HG03575 (cell line): ENCODE data around the gene ACTR3C.

ENCODE experiments used
- ATAC-seq: cut with Tn5 transposase; IDR thresholded peaks from one replicate; pipeline ENCODE4 v1.9.1; 2021; ENCODE audit not compliant: unreplicated experiment, insufficient number of reproducible peaks, low FRiP score; ENCODE audit errors: extremely low read depth

ACTR3C gene

DNA sequence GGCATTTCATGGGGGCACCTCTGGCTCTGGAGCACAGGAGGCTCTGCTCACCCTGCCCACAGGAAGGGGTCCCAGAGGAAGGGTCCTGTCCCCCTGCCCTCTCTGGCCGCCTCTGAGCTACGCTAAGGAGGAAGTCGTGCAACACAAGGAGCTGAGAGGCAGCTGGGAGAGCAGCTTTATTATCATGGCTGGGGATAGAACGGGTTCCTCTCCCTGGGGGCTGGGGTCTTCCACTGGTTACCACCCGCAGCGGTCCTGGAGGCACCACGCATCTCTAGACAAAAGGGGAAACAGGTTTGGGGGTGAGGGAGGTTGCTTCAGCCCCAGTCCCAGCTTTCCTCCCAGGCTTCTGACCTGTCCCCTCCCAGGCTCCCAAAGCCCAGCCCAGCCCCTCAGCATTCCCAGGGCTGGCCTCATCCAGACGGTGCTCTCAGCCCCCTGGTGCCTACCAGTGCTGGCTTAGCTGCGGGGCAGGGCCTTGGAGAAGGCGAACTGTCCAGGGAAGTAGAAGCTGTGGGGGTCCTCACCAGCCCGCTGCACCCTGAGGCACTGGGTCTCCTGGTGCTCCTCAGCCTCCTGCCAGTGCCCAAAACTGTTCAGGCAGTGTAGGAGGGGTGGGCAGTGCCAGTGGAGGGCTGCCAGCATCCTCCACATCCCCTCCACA, 15.0 kb upstream of the ACTR3C start:
- ATAC-seq, result no peak

- ATAC-seq, result no peak
Observed at GRCh38 chr7:150337659-150338081, 14.3 kb upstream of the ACTR3C start.

GRCh38 chr7:150337179-150337578, 13.8 kb upstream of the ACTR3C start:
- ATAC-seq, result no peak

GRCh38 chr7:150336746-150337145, 13.4 kb upstream of the ACTR3C start:
- ATAC-seq, result no peak

- ATAC-seq, result no peak
Observed at GRCh38 chr7:150335774-150336112, 12.4 kb upstream of the ACTR3C start.

GRCh38 chr7:150335108-150335773, 11.9 kb upstream of the ACTR3C start:
- ATAC-seq, result no peak

DNA sequence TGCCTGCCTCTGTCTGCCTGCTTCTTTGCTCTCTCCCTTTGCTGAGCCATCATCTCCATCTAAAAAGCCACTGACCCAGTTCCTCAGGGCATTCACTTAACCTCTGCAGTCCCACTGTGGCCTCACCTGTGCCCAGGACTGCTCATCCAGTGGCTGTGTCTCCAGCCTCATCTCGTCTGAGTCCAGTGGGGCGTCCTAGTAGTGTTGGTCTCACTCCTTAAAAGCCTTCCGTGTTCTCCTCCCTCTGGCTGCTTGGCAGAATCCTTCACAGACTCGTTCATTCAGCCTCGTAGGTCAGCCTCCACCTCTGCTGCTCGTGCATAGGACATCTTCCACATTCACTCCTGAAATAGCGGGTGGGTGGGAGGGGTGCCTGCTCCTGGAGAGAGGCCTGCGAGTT, 10.8 kb upstream of the ACTR3C start:
- ATAC-seq, result no peak

- no peak for ATAC-seq
Observed at GRCh38 chr7:150333659-150334058, 10.3 kb upstream of the ACTR3C start.

GRCh38 chr7:150332852-150333635, 9.7 kb upstream of the ACTR3C start:
- no peak for ATAC-seq

GRCh38 chr7:150330211-150330885, 7.0 kb upstream of the ACTR3C start:
- no peak for ATAC-seq

GRCh38 chr7:150329331-150330120, 6.2 kb upstream of the ACTR3C start:
- ATAC-seq, result no peak

GRCh38 chr7:150327308-150327707, 4.0 kb upstream of the ACTR3C start:
- ATAC-seq, result no peak

DNA sequence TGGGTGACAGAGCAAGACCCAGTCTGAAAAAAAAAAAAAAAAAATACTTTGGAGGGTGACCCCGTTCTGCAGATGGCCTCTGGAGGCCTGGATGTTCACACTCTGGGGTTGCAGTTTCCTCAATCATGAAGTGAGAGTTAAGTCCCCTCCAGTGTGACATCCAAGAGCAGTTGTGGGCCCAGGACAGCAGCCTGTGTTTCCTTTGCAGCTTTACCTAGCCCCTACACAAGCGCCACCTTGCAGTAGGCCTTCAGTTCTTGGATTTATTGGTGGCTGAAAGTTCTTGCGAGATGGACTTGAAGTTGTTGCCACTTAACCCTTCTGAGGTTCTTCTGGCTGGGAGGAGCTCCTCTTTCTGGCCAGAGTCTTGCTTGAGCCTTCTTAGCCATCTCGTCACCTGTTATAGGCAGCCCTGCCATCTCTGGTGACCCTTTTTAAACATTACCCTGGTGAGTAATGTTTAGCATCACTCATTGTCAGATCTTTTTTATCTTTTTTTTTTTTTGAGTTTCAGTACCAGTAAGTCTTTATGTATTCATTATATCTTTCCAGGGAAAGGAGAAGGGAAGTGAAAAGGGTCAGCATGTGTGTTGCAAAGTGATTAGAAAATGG, 3.4 kb upstream of the ACTR3C start:
- no peak for ATAC-seq

DNA sequence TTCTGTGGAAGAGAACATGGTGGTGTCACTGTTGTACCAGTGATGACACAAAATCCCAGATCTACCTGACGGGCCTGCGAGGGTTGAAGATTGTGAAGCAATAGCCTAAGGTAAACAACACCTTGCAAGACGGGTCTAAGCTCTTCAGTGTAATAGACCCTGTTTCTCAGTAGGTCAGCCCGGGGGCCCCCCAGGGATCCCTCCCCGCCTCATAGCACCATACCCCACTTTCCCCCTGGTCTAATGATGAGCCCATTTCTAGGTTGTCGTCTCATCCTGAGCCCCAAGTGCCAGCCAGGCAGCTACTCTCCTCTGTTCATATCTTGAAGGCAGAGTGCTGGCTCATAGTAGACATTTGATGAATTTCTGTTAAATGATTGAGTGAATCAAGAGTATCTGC, 2.6 kb upstream of the ACTR3C start:
- ATAC-seq, result no peak

- ATAC-seq, result no peak
Observed at GRCh38 chr7:150325110-150325611, 1.8 kb upstream of the ACTR3C start.

DNA sequence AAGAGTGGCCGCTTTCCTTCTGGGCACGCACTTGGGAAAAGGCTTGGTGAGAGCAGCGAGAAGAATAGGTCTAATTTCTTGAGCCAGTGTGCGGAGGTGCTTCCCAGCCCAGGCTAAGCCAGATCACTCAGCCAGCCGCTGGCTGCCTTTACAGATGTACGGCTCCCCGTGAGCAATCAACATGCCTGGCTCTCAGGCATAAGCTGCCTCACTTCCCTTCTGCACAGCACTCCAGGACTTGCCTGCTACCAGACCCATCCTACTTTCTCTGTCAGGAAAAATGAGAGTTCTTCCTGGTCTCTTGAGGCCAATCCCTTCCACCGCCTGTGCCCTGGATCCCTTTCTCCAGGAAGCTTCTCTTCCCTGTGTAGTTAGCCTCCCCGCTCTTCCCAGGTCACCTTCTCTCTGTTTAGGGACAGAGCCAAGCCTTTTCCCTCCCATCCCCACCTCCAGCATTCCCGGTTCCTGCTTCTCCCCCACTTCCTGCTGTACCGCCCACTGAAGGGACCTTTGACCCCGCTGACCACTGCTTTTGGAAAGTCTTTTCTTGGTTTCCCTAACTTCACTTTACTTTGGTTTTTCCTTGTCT, 1.1 kb upstream of the ACTR3C start:
- no peak for ATAC-seq

DNA sequence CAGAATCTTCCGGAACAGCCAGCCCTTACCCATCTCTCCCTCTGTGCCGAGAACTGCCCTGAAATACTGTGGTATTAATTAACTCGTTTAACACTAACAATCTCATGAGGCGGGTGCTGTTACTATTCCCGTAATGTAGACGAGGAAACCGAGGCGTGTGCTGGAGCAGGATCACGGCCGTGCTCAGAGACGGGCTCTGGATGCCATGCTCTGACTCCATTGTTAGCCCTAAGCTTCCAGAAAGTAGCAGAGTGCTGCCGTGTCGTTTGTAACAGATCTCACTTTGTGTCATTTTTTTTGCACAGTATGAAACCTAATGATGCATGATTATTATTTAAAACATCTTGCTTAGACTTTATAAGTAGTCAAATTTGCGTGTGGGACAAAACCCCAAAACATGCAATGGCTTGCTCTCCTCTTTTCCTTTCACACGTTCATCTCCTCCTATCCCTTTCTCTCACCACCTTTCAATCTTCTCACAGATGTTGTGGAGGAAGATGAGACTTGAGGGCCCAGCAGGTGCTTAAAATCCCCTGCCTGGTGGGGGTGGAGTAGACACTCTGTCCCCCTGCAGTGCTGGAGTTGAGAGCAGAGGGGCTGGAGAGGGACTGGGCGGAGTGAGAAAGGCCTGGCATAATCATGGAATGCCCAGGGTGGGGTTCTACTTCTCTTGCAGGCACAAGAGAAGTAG, 482 bp upstream of the ACTR3C start:
- ATAC-seq, result no peak
